Liver (tissue), 3 donors: ENCODE measurements around the gene RASSF8.

Source experiments
- GABPA ChIP-seq, 2 donors: IDR thresholded peaks in 1 of 2; conservative IDR thresholded peaks in 1 of 2; 2 replicates each; pipeline ENCODE4 v1.6.1; 2016; ENCODE audit warnings: antibody characterized with exemption in 2 of 2, mild to moderate bottlenecking in 1 of 2, moderate library complexity in 1 of 2
- TAF1 ChIP-seq: conservative IDR thresholded peaks from 2 replicates; pipeline ENCODE4 v1.6.1; 2016; ENCODE audit warnings: antibody characterized with exemption, mild to moderate bottlenecking
- TF ChIP-seq, protein P1 (sequence below): IDR thresholded peaks from 2 replicates; pipeline ENCODE4 v1.6.1; 2016; ENCODE audit warnings: antibody characterized with exemption, mild to moderate bottlenecking
- TF ChIP-seq, protein P2 (sequence below): IDR thresholded peaks from 2 replicates; pipeline ENCODE4 v1.6.1; 2016; ENCODE audit warnings: antibody characterized with exemption
- TF ChIP-seq, protein P3 (sequence below): fragments of 150-350 bp; IDR thresholded peaks from 2 replicates; pipeline ENCODE4 v1.5.1; 2017; ENCODE audit warnings: improper control_type of control experiment, low read depth, low read length; ENCODE audit not compliant: missing input control
- donor health status: healthy.
- donor health status: healthy.

DNA sequence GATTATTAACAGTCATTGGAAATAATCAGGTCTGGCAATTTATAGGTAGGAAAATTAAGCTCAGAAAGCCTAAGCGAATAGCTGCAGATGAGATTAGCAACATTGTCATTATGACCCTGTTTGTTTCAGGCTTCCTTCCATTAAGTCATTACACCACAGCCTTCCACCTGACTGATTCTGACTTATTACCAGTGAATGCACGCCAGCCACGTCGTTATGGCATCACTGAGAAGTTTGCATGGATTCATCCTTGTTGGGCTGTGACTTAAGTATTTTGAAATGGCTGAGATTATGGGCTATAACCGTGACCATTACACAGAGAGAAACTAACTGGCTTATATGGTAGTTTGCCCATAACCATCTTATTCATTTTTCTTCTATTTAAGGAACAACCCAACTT lies 18.6 kb downstream of the RASSF8 start:
- TF ChIP-seq, protein P1, sequence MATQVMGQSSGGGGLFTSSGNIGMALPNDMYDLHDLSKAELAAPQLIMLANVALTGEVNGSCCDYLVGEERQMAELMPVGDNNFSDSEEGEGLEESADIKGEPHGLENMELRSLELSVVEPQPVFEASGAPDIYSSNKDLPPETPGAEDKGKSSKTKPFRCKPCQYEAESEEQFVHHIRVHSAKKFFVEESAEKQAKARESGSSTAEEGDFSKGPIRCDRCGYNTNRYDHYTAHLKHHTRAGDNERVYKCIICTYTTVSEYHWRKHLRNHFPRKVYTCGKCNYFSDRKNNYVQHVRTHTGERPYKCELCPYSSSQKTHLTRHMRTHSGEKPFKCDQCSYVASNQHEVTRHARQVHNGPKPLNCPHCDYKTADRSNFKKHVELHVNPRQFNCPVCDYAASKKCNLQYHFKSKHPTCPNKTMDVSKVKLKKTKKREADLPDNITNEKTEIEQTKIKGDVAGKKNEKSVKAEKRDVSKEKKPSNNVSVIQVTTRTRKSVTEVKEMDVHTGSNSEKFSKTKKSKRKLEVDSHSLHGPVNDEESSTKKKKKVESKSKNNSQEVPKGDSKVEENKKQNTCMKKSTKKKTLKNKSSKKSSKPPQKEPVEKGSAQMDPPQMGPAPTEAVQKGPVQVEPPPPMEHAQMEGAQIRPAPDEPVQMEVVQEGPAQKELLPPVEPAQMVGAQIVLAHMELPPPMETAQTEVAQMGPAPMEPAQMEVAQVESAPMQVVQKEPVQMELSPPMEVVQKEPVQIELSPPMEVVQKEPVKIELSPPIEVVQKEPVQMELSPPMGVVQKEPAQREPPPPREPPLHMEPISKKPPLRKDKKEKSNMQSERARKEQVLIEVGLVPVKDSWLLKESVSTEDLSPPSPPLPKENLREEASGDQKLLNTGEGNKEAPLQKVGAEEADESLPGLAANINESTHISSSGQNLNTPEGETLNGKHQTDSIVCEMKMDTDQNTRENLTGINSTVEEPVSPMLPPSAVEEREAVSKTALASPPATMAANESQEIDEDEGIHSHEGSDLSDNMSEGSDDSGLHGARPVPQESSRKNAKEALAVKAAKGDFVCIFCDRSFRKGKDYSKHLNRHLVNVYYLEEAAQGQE: no peak
- no peak for TF ChIP-seq TAF1
- TF ChIP-seq, protein P2, sequence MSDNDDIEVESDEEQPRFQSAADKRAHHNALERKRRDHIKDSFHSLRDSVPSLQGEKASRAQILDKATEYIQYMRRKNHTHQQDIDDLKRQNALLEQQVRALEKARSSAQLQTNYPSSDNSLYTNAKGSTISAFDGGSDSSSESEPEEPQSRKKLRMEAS: no peak
- no peak for TF ChIP-seq GABPA (IDR thresholded peaks at IDR 0.05 in 1 of 2, conservative IDR thresholded peaks at IDR 0.05 in 1 of 2)
- TF ChIP-seq, protein P3, sequence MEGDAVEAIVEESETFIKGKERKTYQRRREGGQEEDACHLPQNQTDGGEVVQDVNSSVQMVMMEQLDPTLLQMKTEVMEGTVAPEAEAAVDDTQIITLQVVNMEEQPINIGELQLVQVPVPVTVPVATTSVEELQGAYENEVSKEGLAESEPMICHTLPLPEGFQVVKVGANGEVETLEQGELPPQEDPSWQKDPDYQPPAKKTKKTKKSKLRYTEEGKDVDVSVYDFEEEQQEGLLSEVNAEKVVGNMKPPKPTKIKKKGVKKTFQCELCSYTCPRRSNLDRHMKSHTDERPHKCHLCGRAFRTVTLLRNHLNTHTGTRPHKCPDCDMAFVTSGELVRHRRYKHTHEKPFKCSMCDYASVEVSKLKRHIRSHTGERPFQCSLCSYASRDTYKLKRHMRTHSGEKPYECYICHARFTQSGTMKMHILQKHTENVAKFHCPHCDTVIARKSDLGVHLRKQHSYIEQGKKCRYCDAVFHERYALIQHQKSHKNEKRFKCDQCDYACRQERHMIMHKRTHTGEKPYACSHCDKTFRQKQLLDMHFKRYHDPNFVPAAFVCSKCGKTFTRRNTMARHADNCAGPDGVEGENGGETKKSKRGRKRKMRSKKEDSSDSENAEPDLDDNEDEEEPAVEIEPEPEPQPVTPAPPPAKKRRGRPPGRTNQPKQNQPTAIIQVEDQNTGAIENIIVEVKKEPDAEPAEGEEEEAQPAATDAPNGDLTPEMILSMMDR: no peak
